SKM-1 treated with dmso at 0.1 percent for 144 hours (cell line): ENCODE results near the gene CERS1.

ENCODE experiments used
- DNase-seq: peaks from one replicate; lab custom pipeline; 2025; ENCODE audit not compliant: unreplicated experiment; lab: John Stamatoyannopoulos, UW

The CERS1 gene

DNA sequence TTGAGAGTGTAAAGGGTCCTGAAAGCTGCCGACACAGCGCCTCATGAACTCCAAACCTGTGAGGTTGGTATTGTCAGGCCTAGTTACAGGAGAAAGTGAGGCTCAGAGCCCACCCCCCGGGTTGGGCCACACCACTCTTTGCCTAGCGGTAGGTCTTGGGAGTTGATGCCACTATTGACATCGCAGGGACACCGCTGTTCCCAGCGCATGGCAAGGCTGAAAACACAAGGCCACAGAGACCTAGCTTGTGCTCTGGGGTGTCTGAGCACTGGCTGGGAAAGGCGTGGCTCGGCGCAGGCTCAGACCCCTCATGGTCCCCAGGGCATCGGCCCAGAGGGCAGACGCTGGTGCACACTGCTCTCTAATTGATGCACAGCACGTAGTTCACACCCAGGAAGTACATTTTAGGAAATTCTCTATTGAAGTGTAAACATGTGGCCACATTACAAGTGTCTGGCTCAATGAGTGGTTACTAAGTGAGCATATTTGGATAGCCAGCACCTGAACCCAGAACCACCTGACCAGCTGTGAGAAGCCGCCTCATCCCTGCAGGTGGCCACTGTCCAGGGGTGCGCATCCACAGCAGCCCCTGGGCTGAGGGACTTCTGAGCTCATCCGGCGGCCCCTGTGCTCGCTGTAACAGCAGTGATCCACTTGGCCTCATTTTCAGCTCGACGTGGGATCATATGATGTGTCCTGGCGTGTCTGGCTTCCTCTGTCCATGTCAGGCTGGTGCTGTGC, 36.9 kb downstream of the CERS1 start:
- no peak for DNase-seq

DNA sequence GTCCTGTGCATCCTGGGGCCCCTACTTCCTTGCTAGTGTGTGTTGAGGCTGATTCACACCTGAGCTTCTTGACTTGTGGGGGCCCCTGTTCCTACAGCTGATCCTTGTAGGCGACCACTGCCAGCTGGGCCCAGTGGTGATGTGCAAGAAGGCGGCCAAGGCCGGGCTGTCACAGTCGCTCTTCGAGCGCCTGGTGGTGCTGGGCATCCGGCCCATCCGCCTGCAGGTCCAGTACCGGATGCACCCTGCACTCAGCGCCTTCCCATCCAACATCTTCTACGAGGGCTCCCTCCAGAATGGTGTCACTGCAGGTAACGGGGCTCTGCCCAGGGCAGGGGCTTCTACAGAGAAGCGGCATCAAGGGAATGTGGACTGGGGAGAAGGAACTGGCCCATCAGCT, 38.7 kb downstream of the CERS1 start:
- no peak for DNase-seq

DNA sequence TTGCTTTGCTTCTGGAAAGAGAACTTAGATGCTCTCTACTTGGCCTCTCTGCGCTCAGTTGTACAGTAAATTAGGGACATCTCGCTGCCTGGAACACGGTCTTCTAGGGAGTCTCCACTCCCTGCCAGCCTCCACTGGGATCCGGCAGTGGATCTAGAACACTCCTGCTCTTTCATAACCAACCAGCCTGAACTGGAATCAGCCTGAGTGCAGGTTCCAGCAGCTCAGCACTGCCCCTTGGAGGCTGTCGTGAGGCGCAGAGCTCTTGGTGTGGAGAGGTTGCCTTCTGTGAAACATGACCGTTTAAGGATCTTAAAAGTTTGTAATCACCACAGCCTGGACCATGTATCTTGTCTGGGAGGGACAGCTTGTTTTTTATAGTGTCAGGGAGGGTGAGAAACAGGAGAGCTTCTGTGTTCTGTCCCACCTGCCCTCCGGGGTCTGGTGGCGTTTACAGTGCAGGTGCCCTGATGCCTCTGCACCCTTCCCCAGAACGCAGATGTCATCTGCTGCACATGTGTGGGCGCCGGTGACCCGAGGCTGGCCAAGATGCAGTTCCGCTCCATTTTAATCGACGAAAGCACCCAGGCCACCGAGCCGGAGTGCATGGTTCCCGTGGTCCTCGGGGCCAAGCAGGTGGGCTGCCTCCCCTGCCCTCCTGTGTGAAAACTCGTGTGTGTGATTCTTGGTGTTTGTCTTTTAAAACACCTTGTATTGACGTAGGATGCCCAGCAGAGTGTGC, 39.4 kb downstream of the CERS1 start:
- DNase-seq: no peak

DNA sequence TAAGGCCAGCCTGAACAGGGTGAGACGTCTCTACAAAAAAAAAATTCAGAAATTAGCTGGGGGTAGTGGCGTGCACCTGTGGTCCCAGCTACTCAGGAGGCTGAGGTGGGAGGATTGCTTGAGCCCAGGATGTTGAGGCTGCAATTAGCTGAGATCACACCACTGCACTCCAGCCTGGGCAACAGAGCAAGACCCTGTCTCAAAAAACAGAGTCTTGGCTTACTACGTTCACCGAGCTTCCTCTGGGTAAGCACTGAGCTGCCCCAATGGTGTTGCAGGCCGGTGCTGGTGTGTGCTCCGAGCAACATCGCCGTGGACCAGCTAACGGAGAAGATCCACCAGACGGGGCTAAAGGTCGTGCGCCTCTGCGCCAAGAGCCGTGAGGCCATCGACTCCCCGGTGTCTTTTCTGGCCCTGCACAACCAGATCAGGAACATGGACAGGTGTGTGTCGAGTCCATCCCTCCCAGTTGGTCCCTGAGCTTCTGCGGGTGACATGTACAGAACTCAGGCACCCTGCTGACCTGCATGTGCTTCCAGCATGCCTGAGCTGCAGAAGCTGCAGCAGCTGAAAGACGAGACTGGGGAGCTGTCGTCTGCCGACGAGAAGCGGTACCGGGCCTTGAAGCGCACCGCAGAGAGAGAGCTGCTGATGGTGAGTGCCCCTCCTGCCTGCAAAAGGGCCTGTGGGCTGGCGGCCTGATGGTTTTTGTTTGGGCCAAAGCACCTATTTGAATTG, 40.1 kb downstream of the CERS1 start:
- DNase-seq: no peak

DNA sequence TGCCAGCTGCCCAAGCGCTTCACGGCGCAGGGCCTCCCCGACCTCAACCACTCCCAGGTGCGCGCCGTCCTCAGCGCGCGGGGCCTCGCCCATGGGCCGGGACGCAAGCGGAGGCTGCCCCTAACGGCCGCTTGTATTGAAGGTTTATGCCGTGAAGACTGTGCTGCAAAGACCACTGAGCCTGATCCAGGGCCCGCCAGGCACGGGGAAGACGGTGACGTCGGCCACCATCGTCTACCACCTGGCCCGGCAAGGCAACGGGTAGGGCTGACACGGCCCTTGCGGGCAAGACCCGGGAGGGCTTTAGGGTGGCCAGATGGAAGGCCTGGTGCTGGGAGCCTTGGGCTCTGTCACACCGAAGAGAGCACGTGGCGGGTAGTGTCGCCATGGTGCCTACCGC, 41.0 kb downstream of the CERS1 start:
- no peak for DNase-seq

DNA sequence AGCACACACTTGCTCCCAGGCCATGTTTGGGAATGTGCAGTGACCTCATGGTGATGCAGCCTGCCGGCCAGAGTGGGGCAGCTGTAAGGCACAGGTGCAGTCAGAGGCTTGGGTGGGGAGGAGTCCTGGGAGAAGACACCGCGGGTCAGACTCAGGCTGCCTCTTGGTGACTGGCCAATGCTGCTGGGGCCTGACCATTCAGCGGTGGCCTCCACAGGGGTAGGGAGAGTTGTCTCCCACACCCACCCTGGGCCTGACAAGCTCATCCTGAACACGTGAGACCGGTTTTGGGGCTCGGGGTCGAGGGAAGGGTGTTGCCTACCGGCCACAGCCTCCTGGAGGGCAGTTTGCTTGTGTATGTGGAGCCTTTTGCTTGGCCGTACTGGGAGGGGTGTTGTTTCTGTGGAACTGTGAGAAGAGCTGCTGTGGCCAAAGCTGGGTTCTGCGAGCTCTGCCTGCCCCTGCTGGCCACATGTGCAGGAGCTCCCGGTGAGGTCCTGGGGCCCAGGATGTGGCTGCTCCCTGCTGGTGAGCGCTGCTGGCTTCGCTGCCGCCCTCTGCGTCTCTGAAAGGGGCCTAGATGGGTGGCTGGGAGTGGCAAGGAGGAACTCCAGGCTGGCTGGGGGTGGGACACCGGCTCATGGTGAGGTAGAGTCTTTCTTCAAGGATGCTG, 42.1 kb downstream of the CERS1 start:
- DNase-seq: no peak

DNA sequence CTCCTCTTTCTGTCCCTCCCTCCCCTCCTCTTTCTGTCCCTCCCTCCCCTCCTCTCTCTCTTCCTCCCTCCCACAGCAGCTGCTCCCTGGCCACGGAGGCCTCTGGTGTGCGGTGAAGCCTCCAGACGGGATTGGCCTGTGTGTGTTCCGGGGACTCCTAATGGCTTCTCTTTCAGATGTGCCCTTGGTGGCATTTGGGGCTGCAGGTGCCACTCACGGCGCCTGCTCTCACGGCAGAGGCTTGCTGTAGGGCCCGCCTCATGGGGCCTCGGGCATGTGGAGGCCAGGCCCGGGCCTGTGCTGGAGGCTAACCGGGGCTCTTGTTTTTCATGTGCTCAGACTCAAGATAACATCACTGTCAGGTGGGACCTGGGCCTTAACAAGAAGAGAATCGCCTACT, 43.3 kb downstream of the CERS1 start:
- DNase-seq: no peak

DNA sequence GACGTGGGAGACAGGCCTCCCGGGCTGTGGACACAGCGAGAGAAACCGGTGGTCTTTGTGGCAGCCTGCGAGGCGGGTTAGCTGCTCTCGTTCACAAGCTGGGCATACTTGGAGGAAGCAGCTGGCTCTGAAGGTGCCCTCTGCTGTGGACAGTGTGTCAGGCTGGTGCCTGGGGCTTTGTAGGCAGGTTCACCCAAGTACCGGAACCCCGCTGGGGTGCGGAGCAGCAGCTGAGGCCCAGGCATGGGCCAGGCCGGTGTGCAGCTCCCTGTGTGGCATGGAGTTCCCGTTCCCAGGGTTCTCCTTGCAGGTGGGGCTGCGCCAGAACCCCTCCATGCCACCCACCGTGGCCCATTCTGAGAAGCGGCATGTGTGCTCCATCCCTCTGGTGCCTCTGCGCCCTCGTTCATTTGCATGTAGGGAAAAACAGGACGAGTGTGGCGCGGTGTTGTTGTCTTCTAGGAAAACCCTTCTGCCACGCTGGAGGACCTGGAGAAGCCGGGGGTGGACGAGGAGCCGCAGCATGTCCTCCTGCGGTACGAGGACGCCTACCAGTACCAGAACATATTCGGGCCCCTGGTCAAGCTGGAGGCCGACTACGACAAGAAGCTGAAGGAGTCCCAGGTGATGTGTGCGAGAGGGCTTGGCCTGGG, 44.2 kb downstream of the CERS1 start:
- no peak for DNase-seq

DNA sequence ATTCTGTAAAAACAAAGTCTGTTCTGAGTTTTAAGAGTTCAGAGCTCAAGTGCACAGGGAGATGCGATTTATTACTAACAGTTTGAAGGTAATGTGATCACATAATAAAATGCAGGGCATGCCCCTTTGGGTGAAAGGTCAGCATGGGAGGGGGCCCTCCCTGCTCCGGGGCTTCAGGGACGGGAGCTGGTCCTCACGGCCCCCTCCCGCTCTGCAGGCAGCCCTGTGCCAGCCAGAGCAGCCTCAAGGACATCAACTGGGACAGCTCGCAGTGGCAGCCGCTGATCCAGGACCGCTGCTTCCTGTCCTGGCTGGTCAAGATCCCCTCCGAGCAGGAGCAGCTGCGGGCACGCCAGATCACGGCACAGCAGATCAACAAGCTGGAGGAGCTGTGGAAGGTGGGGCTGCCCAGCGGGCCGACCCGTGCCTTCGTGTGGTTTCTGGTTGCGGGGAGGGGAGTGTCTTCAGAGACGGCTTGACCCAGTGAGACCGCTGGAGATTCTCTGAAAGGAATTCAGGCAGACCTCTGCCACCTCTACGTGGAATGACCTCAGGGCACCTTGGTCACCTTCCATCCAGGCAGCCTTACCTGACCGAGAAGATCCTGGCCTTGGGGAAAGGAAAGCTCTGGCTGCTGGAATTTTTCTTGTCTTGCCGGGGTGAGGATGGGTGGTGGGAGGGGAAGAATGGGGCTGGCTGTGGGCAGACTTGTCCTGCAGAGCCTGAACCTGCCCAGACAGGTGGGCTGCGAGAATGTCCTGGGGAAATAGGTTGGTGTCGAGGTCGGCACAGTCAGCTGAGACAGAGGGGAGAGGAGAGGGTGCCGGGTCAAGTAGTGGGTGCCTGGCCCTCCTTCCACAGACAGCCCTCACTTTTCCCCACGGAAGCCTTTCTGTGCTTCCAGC, 45.2 kb downstream of the CERS1 start:
- DNase-seq: no peak

DNA sequence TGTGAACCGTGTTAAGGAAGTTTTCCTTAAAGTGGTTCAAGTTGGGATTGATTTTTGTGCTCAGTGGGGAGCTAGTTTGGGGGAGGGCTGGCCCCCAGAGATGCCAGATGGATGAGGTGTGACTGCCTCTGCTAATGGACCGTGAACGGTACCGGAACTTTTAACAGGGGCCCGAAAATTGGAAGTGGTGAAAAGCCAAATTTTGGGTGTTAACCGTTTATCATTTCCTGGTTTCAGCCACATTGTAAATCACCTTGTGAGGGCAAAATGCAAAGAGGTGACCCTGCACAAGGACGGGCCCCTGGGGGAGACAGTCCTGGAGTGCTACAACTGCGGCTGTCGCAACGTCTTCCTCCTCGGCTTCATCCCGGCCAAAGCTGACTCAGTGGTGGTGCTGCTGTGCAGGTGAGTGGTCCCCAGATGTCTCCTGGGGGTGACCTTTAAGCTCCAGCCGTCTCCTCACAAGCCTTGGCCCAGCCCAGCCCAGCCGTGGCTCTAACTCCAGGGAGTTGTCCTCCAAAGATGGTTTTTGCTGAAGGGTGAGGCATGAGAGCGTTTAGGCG, 46.0 kb downstream of the CERS1 start:
- no peak for DNase-seq

DNA sequence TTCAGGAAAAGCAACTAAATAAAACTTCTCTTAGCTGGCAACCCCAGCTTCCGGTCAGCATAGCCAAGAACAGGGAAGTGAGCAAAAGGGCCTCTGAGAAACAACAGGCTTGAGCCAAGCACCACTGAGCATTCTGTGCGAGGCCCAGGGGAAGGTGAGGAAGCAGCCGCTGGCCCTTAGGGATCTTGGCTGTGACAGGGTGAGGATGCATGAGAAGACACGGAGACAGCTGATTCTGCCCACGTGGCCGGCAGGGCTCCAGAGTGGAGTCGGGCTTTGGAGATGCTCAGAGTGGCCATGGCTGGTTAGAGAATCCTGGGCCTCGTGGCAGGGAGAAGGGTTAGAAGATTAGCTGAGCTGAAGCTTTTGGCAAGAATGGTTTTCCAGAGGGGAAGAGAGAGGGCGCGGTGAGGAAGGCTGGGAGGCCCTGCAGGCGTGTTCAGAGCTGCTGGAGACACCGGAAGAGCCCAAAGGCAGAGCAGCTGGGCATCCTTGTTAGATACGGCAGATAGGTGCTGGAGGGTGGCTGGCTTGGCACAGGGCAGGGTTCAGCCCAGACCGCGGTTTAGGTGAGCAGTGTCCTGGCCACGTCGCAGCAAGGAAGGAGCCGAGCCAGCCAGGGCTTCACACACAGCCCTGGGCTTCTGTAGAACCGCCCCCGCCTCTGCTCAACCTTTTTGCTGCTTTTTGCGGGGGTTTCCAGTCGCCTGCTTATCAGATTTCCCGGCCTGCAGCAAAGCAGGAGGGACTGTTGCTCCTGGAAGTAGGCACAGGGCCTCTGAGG, 46.9 kb downstream of the CERS1 start:
- DNase-seq: peak; percentile 50

DNA sequence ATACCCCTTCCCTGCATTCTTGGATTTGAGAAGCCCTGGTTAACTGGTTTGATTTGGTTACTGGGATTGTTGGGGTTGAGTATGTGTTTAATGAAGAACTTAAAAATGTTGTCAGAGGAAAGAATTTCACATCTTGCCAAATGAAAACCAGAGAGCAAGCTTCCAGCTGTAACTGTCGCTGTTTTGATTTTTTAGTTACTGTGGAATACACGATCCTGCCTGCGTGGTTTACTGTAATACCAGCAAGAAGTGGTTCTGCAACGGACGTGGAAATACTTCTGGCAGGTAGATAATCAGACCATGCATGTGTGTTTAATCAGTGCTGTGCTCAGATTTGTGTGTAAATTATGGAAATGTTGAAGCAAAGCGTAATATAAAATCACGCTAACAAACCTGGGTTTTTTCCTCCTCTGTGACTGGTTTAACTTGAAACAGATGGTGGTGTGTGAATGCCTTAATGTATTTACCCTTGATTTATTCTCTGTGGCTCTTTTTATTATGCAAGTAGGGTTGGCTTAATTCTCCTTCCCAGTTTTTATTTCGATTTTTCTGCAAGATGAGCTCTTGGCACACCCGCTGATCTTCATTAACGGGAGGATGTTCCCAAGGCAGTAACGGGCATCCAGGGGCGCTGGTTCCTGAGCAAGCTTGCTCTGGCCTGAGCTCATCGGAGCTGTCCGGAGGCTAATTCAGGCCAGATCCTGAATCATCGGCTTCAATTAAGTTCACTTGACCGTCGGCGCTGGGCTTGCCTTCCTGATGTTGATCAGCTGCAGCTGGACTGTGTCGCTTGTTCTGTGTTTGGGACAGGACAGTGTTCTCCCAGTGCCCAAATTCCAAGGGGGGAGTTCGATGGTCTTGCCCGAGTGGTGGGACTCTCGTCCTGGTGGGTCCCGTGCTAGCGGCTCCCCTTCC, 48.2 kb downstream of the CERS1 start:
- no peak for DNase-seq

DNA sequence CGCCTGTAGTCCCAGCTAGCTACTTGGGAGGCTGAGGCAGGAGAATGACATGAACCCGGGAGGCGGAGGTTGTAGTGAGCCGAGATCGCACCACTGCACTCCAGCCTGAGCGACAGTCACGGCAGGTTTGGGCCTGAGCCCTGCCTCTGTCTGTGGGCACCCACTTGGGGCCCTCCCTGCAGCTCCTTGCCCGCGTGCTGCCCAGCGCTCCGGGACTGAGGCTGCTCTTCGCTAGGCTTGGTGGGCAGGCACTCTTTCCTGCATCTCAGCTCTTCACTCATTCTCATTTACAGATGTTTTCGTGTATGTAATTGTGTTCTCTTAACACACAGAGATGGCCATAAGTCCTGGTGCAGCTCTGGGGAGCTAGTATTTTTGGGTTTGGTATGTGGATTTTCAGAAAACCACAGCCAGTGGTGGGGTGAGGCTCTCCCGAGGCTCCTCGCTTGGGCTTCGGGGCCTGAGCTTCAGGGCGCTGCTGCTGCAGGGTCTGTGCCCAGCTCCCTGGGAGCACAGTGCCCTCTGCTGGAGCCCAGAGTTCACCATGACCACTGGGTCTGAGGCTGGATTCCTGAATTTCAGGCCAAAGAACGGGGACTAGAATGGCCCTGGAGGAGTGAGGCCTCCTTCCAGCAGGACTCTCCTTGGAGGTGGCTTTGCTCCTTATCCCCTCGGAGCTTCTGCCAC, 49.0 kb downstream of the CERS1 start:
- DNase-seq: peak; percentile 23

DNA sequence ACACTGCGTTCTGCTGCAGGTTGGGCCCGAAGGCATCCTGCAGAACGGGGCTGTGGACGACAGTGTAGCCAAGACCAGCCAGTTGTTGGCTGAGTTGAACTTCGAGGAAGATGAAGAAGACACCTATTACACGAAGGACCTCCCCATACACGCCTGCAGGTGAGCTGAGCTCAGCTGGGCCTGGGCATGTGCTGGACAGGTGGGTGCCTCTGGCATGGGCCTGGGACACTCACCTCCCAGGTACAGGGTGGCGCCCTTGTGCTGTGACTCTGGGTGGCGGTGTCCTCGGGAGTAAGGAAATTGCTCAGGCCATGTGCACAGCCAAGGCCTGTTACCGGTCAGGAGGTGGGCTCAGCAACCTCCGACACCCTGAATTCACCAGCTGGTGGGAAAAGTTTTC, 50.0 kb downstream of the CERS1 start:
- DNase-seq: no peak

DNA sequence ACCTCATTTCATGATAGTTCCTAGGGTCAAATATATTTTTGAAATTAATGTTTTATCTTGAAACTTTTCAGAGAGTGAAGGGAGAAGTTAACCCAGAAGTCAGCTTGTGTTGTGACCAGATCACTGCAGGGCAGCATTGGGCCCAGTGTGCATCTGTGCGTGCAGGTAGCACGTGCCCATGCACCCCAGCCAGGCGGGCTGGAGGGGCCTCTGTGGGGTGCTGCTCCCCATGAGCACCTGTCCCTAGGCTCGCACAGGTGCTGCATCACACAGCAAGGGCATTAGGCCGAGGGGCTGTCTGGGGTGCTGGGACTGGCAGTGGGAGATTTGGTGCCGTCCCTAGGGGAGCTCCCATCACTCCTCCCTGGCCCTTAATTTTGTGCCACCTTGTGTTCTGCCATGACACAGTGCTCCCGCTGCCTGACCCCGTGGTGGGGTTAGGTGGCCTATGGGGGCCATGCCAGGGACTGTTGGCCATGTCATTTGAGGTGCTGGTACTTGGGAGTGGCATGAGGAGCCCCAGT, 51.1 kb downstream of the CERS1 start:
- no peak for DNase-seq

DNA sequence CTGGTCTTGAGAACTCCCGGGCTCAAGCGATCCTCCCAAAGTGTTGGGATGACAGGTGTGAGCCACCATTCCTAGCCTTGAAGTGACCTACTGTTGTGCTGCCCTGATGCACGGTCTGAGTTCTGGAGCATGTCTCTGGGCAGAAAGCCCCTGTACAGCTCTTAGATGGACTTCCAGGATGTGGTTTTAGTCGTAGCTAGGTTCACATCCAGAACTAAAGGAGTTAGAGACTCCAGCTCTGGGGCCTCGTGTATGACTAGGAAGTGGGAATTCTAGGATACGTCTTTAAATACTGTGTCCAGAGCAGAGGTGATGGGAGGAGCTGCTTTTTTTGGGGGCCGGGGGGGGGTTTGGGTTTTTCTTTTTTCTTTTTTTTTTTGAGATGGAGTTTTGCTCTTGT, 52.0 kb downstream of the CERS1 start:
- no peak for DNase-seq

DNA sequence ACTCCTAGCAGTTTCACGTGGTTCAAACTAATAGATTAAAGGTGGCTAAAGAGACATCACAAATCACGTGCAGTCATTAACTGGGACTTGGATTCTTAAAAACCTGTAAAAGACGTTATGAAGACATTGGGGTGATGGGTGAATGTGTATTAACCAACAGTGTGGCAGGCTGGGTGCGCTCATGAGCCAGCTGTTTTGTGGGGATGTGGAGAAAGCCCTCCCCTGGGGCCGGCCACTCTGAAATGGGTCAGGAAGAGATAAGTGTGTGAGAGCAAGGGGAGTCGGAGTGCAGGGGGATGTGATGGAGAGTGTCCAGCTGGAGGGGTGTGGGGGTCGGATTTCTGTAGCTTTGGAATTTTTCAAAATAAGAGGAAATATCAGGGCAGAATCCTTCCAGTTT, 53.8 kb downstream of the CERS1 start:
- no peak for DNase-seq
